GM12873 (cell line): ENCODE measurements around the gene PSMB9.
A peak's percentile ranks its signal among the peaks of the same experiment; 100 is the strongest.

Experiments
- TF ChIP-seq, protein P1 (sequence below): IDR thresholded peaks from 2 replicates; pipeline ENCODE4 v1.5.1; 2012; ENCODE audit warnings: low read depth, mild to moderate bottlenecking, moderate library complexity, low read length, control low read depth; ENCODE audit not compliant: insufficient read depth; ENCODE audit errors: missing control alignments

Gene PSMB9

GRCh38 chr6:32847004-32847403, 7.0 kb upstream of the PSMB9 start:
- TF ChIP-seq, protein P1, sequence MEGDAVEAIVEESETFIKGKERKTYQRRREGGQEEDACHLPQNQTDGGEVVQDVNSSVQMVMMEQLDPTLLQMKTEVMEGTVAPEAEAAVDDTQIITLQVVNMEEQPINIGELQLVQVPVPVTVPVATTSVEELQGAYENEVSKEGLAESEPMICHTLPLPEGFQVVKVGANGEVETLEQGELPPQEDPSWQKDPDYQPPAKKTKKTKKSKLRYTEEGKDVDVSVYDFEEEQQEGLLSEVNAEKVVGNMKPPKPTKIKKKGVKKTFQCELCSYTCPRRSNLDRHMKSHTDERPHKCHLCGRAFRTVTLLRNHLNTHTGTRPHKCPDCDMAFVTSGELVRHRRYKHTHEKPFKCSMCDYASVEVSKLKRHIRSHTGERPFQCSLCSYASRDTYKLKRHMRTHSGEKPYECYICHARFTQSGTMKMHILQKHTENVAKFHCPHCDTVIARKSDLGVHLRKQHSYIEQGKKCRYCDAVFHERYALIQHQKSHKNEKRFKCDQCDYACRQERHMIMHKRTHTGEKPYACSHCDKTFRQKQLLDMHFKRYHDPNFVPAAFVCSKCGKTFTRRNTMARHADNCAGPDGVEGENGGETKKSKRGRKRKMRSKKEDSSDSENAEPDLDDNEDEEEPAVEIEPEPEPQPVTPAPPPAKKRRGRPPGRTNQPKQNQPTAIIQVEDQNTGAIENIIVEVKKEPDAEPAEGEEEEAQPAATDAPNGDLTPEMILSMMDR = no peak

DNA sequence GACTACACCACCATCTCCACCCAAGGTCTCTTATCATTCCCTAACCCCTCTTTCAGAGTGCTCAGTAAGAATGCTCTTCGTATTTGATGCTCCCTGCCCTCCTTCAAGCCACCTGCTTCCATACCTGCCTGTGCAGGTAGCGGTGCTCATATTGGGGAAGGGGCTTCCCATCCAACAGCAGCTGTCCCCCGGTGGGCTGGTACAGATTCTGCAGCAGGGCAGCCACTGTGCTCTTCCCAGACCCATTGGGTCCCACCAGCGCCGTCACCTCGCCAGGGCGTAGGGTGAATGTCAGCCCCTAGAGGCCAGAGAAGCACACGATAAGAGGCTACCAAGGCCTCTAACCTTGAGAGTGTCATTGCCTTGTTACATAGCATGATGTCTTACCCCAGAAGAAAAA, 6.2 kb upstream of the PSMB9 start:
- TF ChIP-seq, protein P1 = peak; percentile 16

- TF ChIP-seq, protein P1 = no peak
Observed at GRCh38 chr6:32849126-32849525, 4.9 kb upstream of the PSMB9 start.

DNA sequence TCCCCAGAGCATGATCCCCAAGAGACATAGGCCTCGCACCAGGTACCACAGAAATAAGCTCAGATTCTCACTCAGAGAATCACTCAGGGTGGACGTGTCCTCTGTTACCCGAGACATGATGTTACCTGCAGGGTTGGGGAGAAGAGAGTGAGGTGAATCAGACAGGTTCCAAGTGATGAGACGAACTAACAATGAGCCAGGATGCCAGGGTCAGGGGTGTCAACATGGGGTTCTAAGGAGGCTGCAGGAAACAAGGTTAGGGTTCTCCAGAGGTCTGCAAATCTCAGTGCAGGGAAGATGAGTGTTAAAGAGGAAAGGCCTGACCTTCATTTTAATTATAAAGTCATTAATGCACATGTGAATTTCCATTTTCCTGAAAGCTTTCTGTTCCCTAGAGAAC, 3.0 kb upstream of the PSMB9 start:
- TF ChIP-seq, protein P1 = no peak

DNA sequence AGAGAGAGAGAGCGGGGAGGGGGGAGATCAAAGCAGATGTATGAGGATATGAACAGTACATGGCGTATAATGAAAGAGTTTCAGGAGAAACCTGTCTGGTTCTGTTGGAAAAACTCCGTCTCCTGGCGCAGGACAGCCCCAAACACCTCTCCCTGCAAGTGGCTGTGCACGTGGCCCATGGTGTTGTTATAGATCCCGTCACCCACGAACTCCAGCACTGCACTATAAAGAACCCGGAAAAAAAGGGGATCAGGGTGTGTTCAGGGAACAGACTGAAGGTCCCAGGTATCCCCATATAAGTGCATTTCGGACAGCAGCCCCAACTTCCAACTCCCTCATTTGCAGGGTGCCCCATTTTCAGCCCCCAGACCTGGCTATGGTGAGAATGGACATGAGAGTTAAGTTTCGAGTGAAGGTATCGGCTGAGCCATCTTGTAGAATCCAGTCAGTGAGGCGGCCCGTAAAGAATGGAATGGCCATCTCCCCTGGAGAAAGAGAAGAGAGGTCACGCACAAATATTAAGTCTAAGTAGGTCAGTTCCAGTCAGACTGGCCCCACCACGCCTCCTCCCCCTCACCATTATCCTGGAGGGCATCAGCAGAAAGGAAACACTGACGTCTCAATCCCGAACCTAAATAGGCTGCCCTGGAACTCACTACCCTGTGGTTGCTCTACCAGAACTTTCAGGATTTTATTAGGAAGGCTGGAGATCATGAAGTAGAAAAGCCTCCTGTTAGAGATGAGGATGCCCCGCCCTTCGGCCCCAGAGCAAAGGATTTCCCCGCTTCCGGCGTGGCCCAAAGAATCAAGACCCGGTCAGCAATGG, 1.8 kb upstream of the PSMB9 start:
- TF ChIP-seq, protein P1 = no peak

- TF ChIP-seq, protein P1 = no peak
Observed at GRCh38 chr6:32852844-32853540, 1.0 kb upstream of the PSMB9 start.

DNA sequence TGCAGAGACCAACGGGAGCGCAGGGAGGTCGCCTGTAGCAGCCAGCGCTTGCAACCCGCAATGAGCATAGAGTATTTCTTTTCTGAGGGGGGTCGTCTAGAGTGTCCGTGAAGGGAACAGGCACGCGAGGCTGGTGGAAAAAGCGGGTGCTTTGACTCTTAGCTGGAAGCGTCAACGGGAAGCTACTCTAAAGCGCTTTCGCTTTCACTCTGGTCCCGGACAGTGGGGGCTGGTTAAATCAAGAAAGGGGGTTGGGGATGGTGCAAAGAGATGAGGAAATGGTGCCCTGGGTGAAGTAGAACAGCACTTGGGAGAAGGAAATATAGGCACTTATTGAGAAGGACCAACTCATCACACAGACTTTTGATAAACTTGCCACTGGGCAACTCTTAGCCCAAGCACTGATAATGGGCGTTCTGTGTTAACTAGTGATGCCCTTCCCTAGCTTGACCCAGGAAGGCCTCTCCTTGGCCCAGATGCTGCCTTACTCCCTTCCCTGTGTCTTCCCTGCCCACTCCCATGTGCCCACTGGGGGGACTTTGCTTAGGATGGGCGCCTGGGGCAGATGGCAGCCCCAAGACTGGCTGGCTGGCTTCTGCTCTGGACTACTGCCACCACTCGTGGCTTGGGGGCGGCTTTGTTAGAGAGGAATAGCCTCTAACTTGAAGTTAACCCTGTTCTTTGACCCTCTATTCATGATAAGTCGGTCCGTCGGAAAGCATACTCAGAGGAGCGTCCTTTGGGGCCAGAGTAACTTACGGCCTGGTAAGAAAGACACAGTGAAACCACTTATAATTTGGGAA, 585 bp downstream of the PSMB9 start:
- TF ChIP-seq, protein P1 = no peak
